Middle frontal gyrus (tissue), 1 donor: ENCODE measurements around the gene CAPS.

ENCODE experiments used
- DNase-seq: peaks from one replicate; pipeline ENCODE4 v3.0.0-alpha.2; 2015; ENCODE audit warnings: low spot score; ENCODE audit errors: extremely low spot score

The CAPS gene

GRCh38 chr19:5908773-5909442 lies 5.1 kb upstream of the CAPS start:
- no peak for DNase-seq

GRCh38 chr19:5910638-5910907 lies 3.5 kb upstream of the CAPS start:
- no peak for DNase-seq

GRCh38 chr19:5911366-5911765 lies 2.7 kb upstream of the CAPS start:
- DNase-seq, result no peak

- DNase-seq, result no peak
Observed at GRCh38 chr19:5914358-5914774, 312 bp downstream of the CAPS start.

- DNase-seq, result no peak
Observed at GRCh38 chr19:5914946-5915781, 1.1 kb downstream of the CAPS start.

- no peak for DNase-seq
Observed at GRCh38 chr19:5915782-5916165, 1.7 kb downstream of the CAPS start.

- DNase-seq, result no peak
Observed at GRCh38 chr19:5916181-5916708, 2.2 kb downstream of the CAPS start.

- DNase-seq, result no peak
Observed at GRCh38 chr19:5917431-5918107, 3.5 kb downstream of the CAPS start.

- DNase-seq, result no peak
Observed at GRCh38 chr19:5918463-5919079, 4.5 kb downstream of the CAPS start.

GRCh38 chr19:5921516-5922160 lies 7.6 kb downstream of the CAPS start:
- DNase-seq, result no peak

- DNase-seq, result no peak
Observed at GRCh38 chr19:5922161-5922545, 8.1 kb downstream of the CAPS start.

GRCh38 chr19:5923356-5923755 lies 9.3 kb downstream of the CAPS start:
- DNase-seq, result no peak

GRCh38 chr19:5925830-5926427 lies 11.9 kb downstream of the CAPS start:
- no peak for DNase-seq

GRCh38 chr19:5926641-5927440 lies 12.8 kb downstream of the CAPS start:
- DNase-seq, result no peak

GRCh38 chr19:5927441-5927821 lies 13.4 kb downstream of the CAPS start:
- no peak for DNase-seq

- no peak for DNase-seq
Observed at GRCh38 chr19:5929179-5929578, 15.1 kb downstream of the CAPS start.

- no peak for DNase-seq
Observed at GRCh38 chr19:5929625-5930024, 15.6 kb downstream of the CAPS start.

GRCh38 chr19:5931251-5931650 lies 17.2 kb downstream of the CAPS start:
- DNase-seq, result no peak

- no peak for DNase-seq
Observed at GRCh38 chr19:5932146-5932545, 18.1 kb downstream of the CAPS start.

- DNase-seq, result no peak
Observed at GRCh38 chr19:5932609-5933262, 18.7 kb downstream of the CAPS start.
